Osteoblast (primary cell): Measurements from ENCODE around the gene CENPT. TPM values are rescaled to one million over a fixed set of nuclear protein-coding genes. Genes with fewer than 3 reads are reported as not detected.
A peak's percentile ranks its signal among the peaks of the same experiment; 100 is the strongest.

Experiments used
- DNase-seq: peaks from one replicate; pipeline ENCODE4 v3.0.0; 2011; ENCODE audit warnings: low spot score, mixed read lengths; ENCODE audit not compliant: insufficient read length; ENCODE audit errors: missing footprints
- H2AFZ ChIP-seq: 2 replicates; pipeline ENCODE4 v1.6.0; 2011; ENCODE audit warnings: mild to moderate bottlenecking, low read length
- H3K27ac ChIP-seq: 2 replicates; pipeline ENCODE4 v1.5.1; 2011; ENCODE audit warnings: mild to moderate bottlenecking, low read depth, low read length, moderate library complexity
- H3K27me3 ChIP-seq: 2 replicates; pipeline ENCODE4 v1.6.0; 2012; ENCODE audit warnings: mild to moderate bottlenecking, control low read depth, inconsistent platforms, low read length, moderate library complexity; ENCODE audit not compliant: insufficient read depth
- H3K36me3 ChIP-seq: 2 replicates; pipeline ENCODE4 v1.5.1; 2011; ENCODE audit warnings: mild to moderate bottlenecking, low read length, control low read depth, moderate library complexity; ENCODE audit not compliant: insufficient read depth
- H3K4me1 ChIP-seq: 2 replicates; pipeline ENCODE4 v1.5.1; 2011; ENCODE audit warnings: mild to moderate bottlenecking, low read length, control low read depth, moderate library complexity; ENCODE audit not compliant: insufficient read depth
- H3K4me2 ChIP-seq: 2 replicates; pipeline ENCODE4 v1.6.0; 2011; ENCODE audit warnings: mild to moderate bottlenecking, low read length; ENCODE audit not compliant: insufficient read depth
- H3K4me3 ChIP-seq: fragments of 200-600 bp; sonication (generic); 3 replicates; pipeline ENCODE4 v1.5.1; 2012; ENCODE audit warnings: mild to moderate bottlenecking, low read length, inconsistent platforms; ENCODE audit not compliant: insufficient read depth
- H3K79me2 ChIP-seq: 2 replicates; pipeline ENCODE4 v1.6.0; 2012; ENCODE audit warnings: mild to moderate bottlenecking, low read length, control low read depth, inconsistent platforms; ENCODE audit not compliant: insufficient read depth
- H3K9me3 ChIP-seq: 2 replicates; pipeline ENCODE4 v1.5.1; 2011; ENCODE audit warnings: low read depth, low read length, control low read depth
- H4K20me1 ChIP-seq: 2 replicates; pipeline ENCODE4 v1.6.0; 2012; ENCODE audit warnings: mild to moderate bottlenecking, low read length, control low read depth; ENCODE audit not compliant: insufficient read depth
- total RNA-seq: library from RNA; depleted of rRNA; stranded (reverse); fragments of >200 nt; gene quantifications from 2 replicates; pipeline ENCODE4 v1.2.3, GENCODE V29; 2012
- TF ChIP-seq, protein P1 (sequence below): IDR thresholded peaks from 2 replicates; pipeline ENCODE4 v1.5.1; 2011; ENCODE audit warnings: mild to moderate bottlenecking, low read depth, low read length, moderate library complexity; ENCODE audit errors: extremely low read depth

Gene CENPT
- total RNA-seq, 1 donor, result 24.2 TPM

DNA sequence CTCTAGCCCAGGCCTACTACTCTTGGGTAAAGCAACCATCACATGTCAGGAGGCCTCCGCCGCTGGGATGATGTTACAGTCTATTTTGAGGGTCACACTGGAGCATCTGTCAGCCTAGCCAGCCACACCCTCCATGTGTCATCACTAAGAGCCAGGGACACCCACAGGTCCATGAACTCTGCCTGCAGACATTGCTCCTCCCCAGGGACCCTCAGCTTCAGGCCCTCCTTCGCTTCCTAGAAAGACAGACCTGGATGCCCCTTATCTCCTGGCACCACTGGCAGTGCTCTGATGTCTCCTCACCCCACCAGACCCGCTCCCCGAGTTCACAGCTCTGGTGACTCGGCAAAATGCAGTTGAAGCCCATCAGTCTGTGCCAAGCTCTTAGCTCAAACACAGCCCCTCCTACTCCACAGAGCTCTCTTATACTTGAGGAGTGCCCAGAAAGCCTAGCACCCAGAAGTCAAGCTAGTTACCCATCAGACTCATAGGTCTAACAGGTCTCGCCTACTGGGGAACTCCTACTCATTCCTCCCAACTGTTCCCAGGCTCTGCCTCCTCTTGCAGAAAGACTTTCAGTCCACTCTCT is 47.1 kb downstream of the CENPT start:
- Histone ChIP-seq H3K9me3 (no peaks in the 10 kb centered on the region), H3K4me1 (peaks cover 3% of the 10 kb centered on the region), H3K36me3 (peaks cover 6% of the 10 kb centered on the region), H3K4me2 (no peak overlapping the region), H3K79me2 (peaks cover 74% of the 10 kb centered on the region), H4K20me1 (peaks cover 16% of the 10 kb centered on the region), H3K27me3 (no peaks in the 10 kb centered on the region), H3K27ac (peak overlapping the region; percentile 24), H2AFZ (no peak overlapping the region), H3K4me3 (no peak overlapping the region)
- TF ChIP-seq, protein P1, sequence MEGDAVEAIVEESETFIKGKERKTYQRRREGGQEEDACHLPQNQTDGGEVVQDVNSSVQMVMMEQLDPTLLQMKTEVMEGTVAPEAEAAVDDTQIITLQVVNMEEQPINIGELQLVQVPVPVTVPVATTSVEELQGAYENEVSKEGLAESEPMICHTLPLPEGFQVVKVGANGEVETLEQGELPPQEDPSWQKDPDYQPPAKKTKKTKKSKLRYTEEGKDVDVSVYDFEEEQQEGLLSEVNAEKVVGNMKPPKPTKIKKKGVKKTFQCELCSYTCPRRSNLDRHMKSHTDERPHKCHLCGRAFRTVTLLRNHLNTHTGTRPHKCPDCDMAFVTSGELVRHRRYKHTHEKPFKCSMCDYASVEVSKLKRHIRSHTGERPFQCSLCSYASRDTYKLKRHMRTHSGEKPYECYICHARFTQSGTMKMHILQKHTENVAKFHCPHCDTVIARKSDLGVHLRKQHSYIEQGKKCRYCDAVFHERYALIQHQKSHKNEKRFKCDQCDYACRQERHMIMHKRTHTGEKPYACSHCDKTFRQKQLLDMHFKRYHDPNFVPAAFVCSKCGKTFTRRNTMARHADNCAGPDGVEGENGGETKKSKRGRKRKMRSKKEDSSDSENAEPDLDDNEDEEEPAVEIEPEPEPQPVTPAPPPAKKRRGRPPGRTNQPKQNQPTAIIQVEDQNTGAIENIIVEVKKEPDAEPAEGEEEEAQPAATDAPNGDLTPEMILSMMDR, result no peak
- peak; percentile 77 for DNase-seq

DNA sequence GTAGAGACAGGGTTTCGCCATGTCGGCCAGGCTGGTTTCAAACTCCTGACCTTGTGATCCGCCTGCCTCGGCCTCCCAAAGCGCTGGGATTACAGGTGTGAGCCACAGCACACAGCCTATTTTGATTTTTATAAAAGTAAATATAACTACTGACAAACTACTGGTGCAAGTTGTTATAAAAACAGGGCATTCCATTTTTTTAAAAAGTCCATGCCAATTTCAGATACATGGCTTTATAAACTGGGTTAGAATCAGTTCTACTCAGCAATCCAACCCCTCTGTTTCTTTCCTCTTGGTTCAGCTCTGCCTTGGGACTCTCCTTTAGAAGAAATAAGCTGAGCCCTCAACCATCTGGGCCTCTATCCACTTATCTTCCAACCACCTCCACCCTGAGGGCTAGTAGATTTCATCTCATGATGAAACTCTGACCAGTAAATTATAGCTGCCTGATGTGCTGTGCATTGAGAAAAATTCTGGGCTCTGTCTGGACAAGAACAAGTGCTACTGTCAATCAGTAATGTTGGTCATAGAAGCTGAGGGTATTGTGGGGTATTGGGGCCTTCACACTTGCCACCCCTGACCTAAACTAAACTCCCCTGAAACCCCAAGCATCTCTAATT is 51.3 kb downstream of the CENPT start:
- Histone ChIP-seq H3K27ac (no peak overlapping the region), H4K20me1 (peaks cover 11% of the 10 kb centered on the region), H3K4me1 (no peaks in the 10 kb centered on the region), H3K9me3 (no peaks in the 10 kb centered on the region), H3K27me3 (no peaks in the 10 kb centered on the region), H2AFZ (no peak overlapping the region), H3K79me2 (peaks cover 43% of the 10 kb centered on the region), H3K4me2 (no peak overlapping the region), H3K4me3 (no peak overlapping the region), H3K36me3 (no peaks in the 10 kb centered on the region)
- TF ChIP-seq, protein P1, result no peak
- DNase-seq, result no peak

DNA sequence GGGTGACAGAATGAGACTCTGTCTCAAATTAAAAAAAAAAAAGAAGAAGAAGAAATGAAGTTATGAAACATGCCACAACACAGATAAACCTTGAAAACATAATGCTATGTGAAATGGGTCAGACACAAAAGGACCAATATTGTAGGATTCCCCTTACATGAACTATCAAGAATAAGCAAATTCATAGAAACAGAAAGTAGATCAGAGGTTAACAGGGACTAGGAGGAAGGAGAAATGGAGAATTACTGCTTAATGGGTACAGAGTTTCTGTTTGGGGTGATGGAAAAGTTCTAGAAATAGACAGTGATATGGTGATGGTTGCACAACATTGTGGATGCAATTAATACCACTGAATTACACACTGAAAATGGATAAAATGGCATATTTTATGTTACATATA is 57.4 kb downstream of the CENPT start:
- Histone ChIP-seq H3K36me3 (no peaks in the 10 kb centered on the region), H2AFZ (no peak overlapping the region), H3K79me2 (peaks cover 14% of the 10 kb centered on the region), H3K4me2 (no peak overlapping the region), H3K9me3 (no peaks in the 10 kb centered on the region), H4K20me1 (peaks cover 9% of the 10 kb centered on the region), H3K27me3 (no peaks in the 10 kb centered on the region), H3K4me3 (no peak overlapping the region), H3K27ac (no peak overlapping the region), H3K4me1 (no peaks in the 10 kb centered on the region)
- DNase-seq, result no peak
- TF ChIP-seq, protein P1, result no peak

DNA sequence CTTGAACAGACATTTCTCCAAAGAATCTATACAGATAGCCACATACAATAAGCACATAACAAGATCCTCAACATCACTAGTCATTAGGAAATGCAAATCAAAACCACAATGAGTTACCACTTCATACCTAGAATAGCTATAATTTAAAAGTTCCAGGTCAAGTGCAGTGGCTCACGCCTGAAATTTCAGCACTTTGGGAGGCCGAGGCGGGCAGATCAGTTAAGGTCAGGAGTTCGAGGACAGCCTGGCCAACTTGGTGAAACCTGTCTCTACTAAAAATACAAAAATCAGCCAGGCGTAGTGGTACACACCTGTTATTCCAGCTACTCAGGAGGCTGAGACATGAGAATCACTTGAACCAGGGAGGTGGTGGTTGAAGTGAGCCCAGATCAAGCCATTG is 61.0 kb downstream of the CENPT start:
- H3K79me2 ChIP-seq, result peaks cover 23% of the 10 kb centered on the region
- H3K4me3 ChIP-seq, result no peak overlapping the region
- no peaks in the 10 kb centered on the region for H3K27me3 ChIP-seq
- H3K27ac ChIP-seq, result no peak overlapping the region
- no peak overlapping the region for H3K4me2 ChIP-seq
- H2AFZ ChIP-seq, result no peak overlapping the region
- no peak for DNase-seq
- no peaks in the 10 kb centered on the region for H3K4me1 ChIP-seq
- TF ChIP-seq, protein P1, result no peak
- no peaks in the 10 kb centered on the region for H3K36me3 ChIP-seq
- H3K9me3 ChIP-seq, result no peaks in the 10 kb centered on the region
- H4K20me1 ChIP-seq, result peaks cover 23% of the 10 kb centered on the region
